ENCODE results near the gene SMARCD2. TPM values are rescaled to one million over a fixed set of nuclear protein-coding genes. Genes with fewer than 3 reads are reported as not detected.
"Not testable (repeated sequence)": the region's sequence is repeated elsewhere in the genome, so short reads cannot be mapped to it uniquely, and the experiment has no call there.

Gene SMARCD2
- 96.1 TPM for polyA plus RNA-seq

DNA sequence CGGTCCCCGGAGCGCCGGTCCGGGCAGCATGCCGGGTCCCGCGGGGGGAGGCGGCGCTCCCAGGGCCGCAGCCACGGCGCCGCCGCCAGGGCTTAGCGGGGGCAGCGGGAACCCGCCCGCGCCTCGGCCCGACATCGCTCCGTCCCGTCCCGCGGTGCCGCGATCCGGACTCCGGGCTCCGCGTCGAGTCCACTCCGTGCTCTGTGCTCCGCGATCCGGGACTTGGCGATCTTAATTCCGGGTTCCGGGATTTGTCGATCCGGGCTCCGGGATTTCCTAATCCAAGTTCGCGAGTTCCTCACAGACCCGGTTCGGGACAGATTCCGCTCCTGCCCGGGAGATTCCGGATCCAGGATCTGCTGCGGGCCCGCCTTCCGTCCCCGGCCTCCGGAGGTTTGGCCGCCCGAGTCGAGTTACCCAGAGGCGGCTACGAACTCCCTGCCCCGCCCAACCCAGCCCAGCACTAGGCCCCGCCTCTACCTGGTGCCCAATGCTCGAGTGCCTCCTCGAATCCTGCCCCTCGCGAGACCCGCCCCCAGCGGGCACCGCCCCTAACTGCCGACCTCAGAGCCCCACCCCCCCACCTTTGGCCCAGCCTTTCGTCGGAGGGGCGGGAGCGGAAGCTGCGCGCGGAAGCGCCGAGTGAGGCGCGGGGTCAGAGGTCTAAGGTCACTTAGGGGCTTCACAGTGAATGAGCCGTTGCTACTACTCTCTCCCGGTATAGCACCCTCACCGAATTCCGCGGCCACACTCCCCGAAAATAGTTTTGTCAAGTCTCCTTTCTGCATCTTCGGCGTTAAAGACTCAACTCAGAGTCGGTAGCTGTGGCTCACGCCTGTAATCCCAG, at the start of gene SMARCD2:
Gene SMARCD2, minus strand, starts transcription at position 146 of the 847 bp plus-strand sequence. Its CDS starts 11 bp downstream, at position 135.
- Mint-ChIP-seq H3K36me3 (no peaks in the 10 kb centered on the region), H3K4me3 (peak within 1 kb of the TSS; percentile 89 to 98 (median 96)), H3K27me3 (no peaks in the 10 kb centered on the region), H3K9me3 (no peaks in the 10 kb centered on the region), H3K4me1 (peaks cover 19 to 41% (median 28%) of the 10 kb centered on the region in 3 donors), H3K27ac (peak within 1 kb of the TSS; percentile 97 to 99 (median 98))

- not testable (repeated sequence) for H3K9me3 Mint-ChIP-seq, H3K4me3 Mint-ChIP-seq, H3K27ac Mint-ChIP-seq, H3K4me1 Mint-ChIP-seq, H3K27me3 Mint-ChIP-seq, H3K36me3 Mint-ChIP-seq
Observed at GRCh38 chr17:63889026-63889848, 46.8 kb upstream of the SMARCD2 start.

DNA sequence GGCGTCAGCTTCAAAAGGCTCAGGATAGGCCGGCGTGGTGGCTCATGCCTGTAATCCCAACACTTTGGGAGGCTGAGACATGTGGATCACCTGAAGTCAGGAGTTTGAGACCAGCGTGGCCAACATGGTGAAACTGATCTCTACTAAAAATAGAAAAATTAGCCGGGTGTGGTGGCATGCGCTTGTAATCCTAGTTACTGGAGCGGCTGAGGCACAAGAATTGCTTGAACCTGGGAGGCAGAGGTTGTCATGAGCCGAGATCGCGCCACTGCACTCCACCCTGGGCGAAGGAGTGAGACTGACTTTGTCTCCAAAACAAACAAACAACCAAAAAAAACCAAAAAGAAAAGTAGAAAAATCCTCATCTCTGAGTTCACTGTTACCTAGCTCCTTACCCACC, 42.6 kb upstream of the SMARCD2 start:
- not testable (repeated sequence) for H3K27ac Mint-ChIP-seq, H3K4me1 Mint-ChIP-seq

DNA sequence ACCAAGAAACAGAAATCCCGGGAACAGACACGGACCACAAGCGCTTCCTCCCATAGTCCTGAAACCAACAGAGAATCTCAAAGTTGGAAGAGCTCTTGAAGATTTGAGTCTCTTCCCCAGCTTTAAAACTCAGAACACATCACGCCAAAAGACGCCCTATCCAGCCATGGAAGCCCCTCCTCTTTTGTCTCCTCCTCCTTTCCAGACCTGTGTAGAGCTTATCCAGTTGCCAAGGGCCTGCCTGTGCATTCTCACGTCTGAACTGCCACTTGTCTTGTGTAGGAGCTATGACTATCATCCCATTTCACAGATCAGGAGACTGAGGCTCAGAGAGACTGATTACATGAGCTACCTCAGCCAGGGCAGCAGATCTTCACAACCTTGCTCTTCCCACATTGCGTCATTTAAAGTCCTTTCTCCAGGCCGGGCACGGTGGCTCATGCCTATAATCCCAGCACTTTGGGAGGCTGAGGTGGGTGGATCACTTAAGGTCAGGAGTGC, 40.2 kb upstream of the SMARCD2 start:
- H3K27me3 Mint-ChIP-seq, H3K36me3 Mint-ChIP-seq, H3K9me3 Mint-ChIP-seq, H3K4me3 Mint-ChIP-seq: not testable (repeated sequence)
- Mint-ChIP-seq H3K4me1 (peaks cover 10 to 12% (median 10%) of the 10 kb centered on the region in 3 donors), H3K27ac (peak overlapping the region in 1 of 3 donors; percentile 53)

More for the DNA sequence above, 42.6 kb upstream of the SMARCD2 start:
- not testable (repeated sequence) for H3K4me3 Mint-ChIP-seq, H3K36me3 Mint-ChIP-seq, H3K27me3 Mint-ChIP-seq, H3K9me3 Mint-ChIP-seq

DNA sequence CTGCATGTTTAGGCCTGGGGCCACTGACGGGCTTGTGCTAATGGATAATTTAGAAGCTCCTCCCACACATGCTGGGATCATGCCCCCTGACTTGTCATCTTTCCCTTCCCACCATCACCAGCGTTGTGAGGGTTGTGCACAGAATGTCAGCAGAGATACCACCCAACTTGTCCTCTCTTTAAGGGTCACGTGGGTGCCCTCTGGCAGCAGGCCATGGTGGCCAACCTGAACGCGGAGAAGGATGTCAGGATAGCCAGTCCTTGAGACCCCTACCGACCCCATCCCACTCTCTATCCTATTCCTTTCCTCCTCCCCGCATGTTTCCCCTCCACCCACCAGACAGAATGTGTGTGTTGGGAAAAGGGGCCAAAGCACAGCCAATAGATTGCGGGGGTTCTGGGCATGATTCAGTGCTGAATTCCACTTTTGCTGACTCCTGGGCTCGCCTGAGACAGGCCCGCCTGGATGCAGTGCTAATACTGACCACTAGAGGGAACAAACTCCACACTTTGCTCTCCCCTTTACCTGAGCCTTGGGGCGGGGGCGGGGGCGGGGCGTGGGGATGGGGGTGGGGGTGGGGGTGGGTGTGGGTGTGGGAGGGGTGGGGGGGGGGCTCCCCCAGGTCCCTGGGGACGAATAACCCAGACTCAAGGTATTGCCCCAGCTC, 39.6 kb upstream of the SMARCD2 start, which contains the start of gene GH2:
Gene GH2, minus strand, starts transcription at position 10 of the 667 bp plus-strand sequence. CDS start 143 bp downstream, outside the sequence.
- Mint-ChIP-seq H3K27me3 (no peaks in the 10 kb centered on the region), H3K4me1 (peaks cover 10 to 12% (median 10%) of the 10 kb centered on the region in 3 donors), H3K27ac (peak within 1 kb of the TSS in 1 of 3 donors; percentile 53), H3K4me3 (no peak within 1 kb of the TSS), H3K36me3 (no peaks in the 10 kb centered on the region), H3K9me3 (no peaks in the 10 kb centered on the region)

DNA sequence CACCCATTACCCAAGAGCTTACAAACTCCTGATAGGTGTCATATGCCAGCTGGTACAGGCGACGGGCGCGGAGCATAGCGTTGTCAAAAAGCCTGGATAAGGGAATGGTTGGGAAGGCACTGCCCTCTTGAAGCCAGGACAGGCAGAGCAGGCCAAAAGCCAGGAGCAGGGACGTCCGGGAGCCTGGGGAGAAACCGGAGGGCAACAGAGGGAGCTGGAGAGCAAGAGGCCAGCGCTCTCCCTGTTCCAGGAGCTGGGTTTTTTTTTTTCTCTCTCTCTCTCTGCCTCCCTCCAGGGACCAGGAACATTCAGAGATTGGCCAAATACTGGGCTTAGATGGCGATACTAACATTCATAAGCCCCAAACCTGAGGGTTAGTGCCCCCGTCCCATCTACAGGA, 38.9 kb upstream of the SMARCD2 start:
- not testable (repeated sequence) for H3K27me3 Mint-ChIP-seq, H3K4me3 Mint-ChIP-seq, H3K9me3 Mint-ChIP-seq, H3K27ac Mint-ChIP-seq, H3K36me3 Mint-ChIP-seq
- peaks cover 10 to 12% (median 10%) of the 10 kb centered on the region in 3 donors for H3K4me1 Mint-ChIP-seq

GRCh38 chr17:63880706-63881105, 38.2 kb upstream of the SMARCD2 start:
- peaks cover 10 to 12% (median 10%) of the 10 kb centered on the region in 3 donors for H3K4me1 Mint-ChIP-seq
- no peaks in the 10 kb centered on the region for H3K27me3 Mint-ChIP-seq
- no peak overlapping the region for H3K4me3 Mint-ChIP-seq
- no peaks in the 10 kb centered on the region for H3K36me3 Mint-ChIP-seq
- H3K27ac Mint-ChIP-seq, result no peak overlapping the region
- no peaks in the 10 kb centered on the region for H3K9me3 Mint-ChIP-seq

DNA sequence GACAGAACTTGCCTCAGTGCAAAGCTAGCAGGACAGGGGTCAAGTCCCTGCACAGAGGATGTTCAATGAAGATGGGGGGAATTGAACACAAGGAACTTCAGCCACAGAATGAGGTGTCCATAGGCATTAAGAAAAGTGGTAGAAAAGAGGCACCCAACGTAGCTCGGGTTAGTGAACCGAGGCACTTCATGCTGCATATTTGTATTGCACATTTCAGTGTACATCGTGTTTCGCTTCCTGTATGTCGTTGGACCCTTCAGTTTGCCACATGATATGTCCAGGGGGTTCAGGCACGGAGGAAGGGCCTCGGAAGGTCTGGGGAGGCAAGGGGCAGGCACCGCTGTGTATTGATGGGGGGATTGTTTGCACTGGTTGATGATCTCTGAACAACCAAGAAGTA, 35.9 kb upstream of the SMARCD2 start:
- H3K36me3 Mint-ChIP-seq, H3K27me3 Mint-ChIP-seq, H3K9me3 Mint-ChIP-seq: not testable (repeated sequence)
- Mint-ChIP-seq H3K27ac (peak overlapping the region in 1 of 3 donors; percentile 20), H3K4me1 (peaks cover 10 to 12% (median 12%) of the 10 kb centered on the region in 3 donors), H3K4me3 (peak overlapping the region in 3 of 4 donors; percentile 68 to 84 (median 80))

- H3K9me3 Mint-ChIP-seq, H3K27me3 Mint-ChIP-seq, H3K27ac Mint-ChIP-seq, H3K4me3 Mint-ChIP-seq, H3K36me3 Mint-ChIP-seq: not testable (repeated sequence)
- peaks cover 10 to 12% (median 12%) of the 10 kb centered on the region in 3 donors for H3K4me1 Mint-ChIP-seq
Observed at GRCh38 chr17:63874693-63875092, 32.2 kb upstream of the SMARCD2 start.

GRCh38 chr17:63874061-63874626, 31.7 kb upstream of the SMARCD2 start:
- H3K27ac Mint-ChIP-seq, H3K9me3 Mint-ChIP-seq, H3K27me3 Mint-ChIP-seq, H3K36me3 Mint-ChIP-seq: not testable (repeated sequence)
- H3K4me3 Mint-ChIP-seq, result peak overlapping the region in 2 of 4 donors; percentile 54 to 81
- peaks cover 6 to 10% (median 10%) of the 10 kb centered on the region in 3 donors for H3K4me1 Mint-ChIP-seq

GRCh38 chr17:63873577-63873976, 31.1 kb upstream of the SMARCD2 start, which contains the start of gene CSH2:
TSS of gene CSH2 (minus strand) at chr17:63873677. CDS start at chr17:63873614, 63 bp downstream.
- not testable (repeated sequence) for H3K4me1 Mint-ChIP-seq, H3K27ac Mint-ChIP-seq, H3K36me3 Mint-ChIP-seq, H3K27me3 Mint-ChIP-seq, H3K9me3 Mint-ChIP-seq
- peak within 1 kb of the TSS in 2 of 4 donors; percentile 54 to 81 for H3K4me3 Mint-ChIP-seq

GRCh38 chr17:63871646-63872365, 29.3 kb upstream of the SMARCD2 start:
- H3K4me3 Mint-ChIP-seq, H3K27ac Mint-ChIP-seq, H3K9me3 Mint-ChIP-seq, H3K36me3 Mint-ChIP-seq, H3K27me3 Mint-ChIP-seq, H3K4me1 Mint-ChIP-seq: not testable (repeated sequence)

DNA sequence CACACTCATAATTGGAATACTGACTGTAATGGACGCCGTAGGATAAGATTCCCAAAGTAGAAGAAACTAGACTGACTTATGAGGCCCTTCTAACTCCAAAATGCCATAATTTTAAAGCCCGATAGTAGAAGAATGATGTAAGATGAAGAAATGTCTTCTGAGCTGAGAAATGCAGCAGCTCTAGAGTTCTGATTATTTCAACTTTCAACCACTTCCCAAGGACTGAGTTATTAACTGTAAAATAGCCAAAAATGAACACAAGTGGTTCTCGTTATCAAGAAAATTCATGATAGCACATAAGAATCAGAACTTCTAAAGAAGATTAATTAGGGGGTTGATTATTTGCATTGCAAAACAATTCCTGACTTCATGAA, 27.8 kb upstream of the SMARCD2 start:
- H3K4me1 Mint-ChIP-seq, H3K36me3 Mint-ChIP-seq, H3K27me3 Mint-ChIP-seq, H3K9me3 Mint-ChIP-seq, H3K27ac Mint-ChIP-seq, H3K4me3 Mint-ChIP-seq: not testable (repeated sequence)
